ENCODE measurements around the gene MAPK11. TPM values are rescaled to one million over a fixed set of nuclear protein-coding genes. Genes with fewer than 3 reads are reported as not detected.
A peak's percentile ranks its signal among the peaks of the same experiment; 100 is the strongest.

Gene MAPK11
- total and polyA plus RNA-seq, 2 donors (not counting 1 experiment from before 2014, with no cell fraction given) = 8.1 to 9.9 TPM

GRCh38 chr22:50253941-50254340, 16.2 kb downstream of the MAPK11 start:
- ATAC-seq (ENCODE audit: low read depth) (no peak), DNase-seq (no peak)
- ChIA-PET POLR2A (no interaction called here), CTCF (no interaction called here)
- H3K27ac Mint-ChIP-seq = no peak overlapping the region
- intact Hi-C loops (cut with micrococcal nuclease) = loop anchor here (2.0 to 5.0 kb wide), 2 partner anchors 17 to 328 kb away; partner anchors contain the start of genes CHKB and MAPK11
- peaks cover under 1% of the 10 kb centered on the region for H3K27me3 Mint-ChIP-seq
- H3K79me2 ChIP-seq (ENCODE audit: control insufficient read depth, insufficient read depth, low read length) = no peaks in the 10 kb centered on the region
- no peak overlapping the region for H3K4me2 ChIP-seq (replicated peaks; ENCODE audit: low read depth, low read length, poor library complexity, severe bottlenecking)
- peaks cover 0 to 4% of the 10 kb centered on the region in 2 experiments for H3K36me3 ChIP-seq (replicated peaks in 1 of 2; ENCODE audit: control extremely low read depth in 1 of 2, control insufficient read depth in 1 of 2, extremely low read depth in 1 of 2, insufficient read depth in 2 of 2, low read length in 1 of 2)
- TF ChIP-seq CTCF (IDR thresholded peaks at IDR 0.05) (no peak), EZH2 (IDR thresholded peaks at IDR 0.05; ENCODE audit: borderline replicate concordance, insufficient read depth, low read depth, low read length, poor library complexity, severe bottlenecking) (no peak)
- H3K4me1 Mint-ChIP-seq = peaks cover 15% of the 10 kb centered on the region
- no peaks in the 10 kb centered on the region for H3K9me3 Mint-ChIP-seq (ENCODE audit: insufficient read depth)
- H3K9me3 ChIP-seq (ENCODE audit: control extremely low read depth in 1 of 3, control insufficient read depth in 2 of 3, insufficient read depth in 1 of 3, low read length in 2 of 3) = no peaks in the 10 kb centered on the region
- H3K9ac ChIP-seq (ENCODE audit: low read length) = no peak overlapping the region
- peaks cover 12% of the 10 kb centered on the region for H4K20me1 ChIP-seq (ENCODE audit: control insufficient read depth, insufficient read depth, low read length, poor library complexity, severe bottlenecking)
- H3K4me3 ChIP-seq (ENCODE audit: control extremely low read depth in 1 of 5, extremely low read depth in 1 of 5, insufficient read depth in 1 of 5, low read depth in 2 of 5, low read length in 4 of 5) = no peak overlapping the region
- H3K27ac ChIP-seq (ENCODE audit: low read length in 2 of 2) = no peak overlapping the region
- 91% methylated on average over 6 of the region's 8 CpGs for WGBS (ENCODE audit: insufficient coverage)
- no peak overlapping the region for H2AFZ ChIP-seq (ENCODE audit: insufficient read depth, low read depth, low read length, poor library complexity, severe bottlenecking)
- no peak overlapping the region for H3K4me3 Mint-ChIP-seq
- peaks cover 14 to 26% of the 10 kb centered on the region in 2 donors for H3K4me1 ChIP-seq (ENCODE audit: control insufficient read depth in 2 of 2, insufficient read depth in 2 of 2, low read length in 2 of 2)
- H3K27me3 ChIP-seq (replicated peaks in 1 of 4; ENCODE audit: control extremely low read depth in 1 of 4, control insufficient read depth in 3 of 4, insufficient read depth in 4 of 4, low read length in 3 of 4) = no peaks in the 10 kb centered on the region

- H3K9ac ChIP-seq (ENCODE audit: low read length) = no peak overlapping the region
- ATAC-seq (ENCODE audit: low read depth) = no peak
- Mint-ChIP-seq H3K27me3 (no peaks in the 10 kb centered on the region), H3K4me3 (no peak overlapping the region), H3K27ac (peak overlapping the region; percentile 15), H3K9me3 (ENCODE audit: insufficient read depth) (no peaks in the 10 kb centered on the region), H3K4me1 (peaks cover 15% of the 10 kb centered on the region)
- H3K27me3 ChIP-seq (replicated peaks in 1 of 4; ENCODE audit: control extremely low read depth in 1 of 4, control insufficient read depth in 3 of 4, insufficient read depth in 4 of 4, low read length in 3 of 4) = no peaks in the 10 kb centered on the region
- TF ChIP-seq EZH2 (IDR thresholded peaks at IDR 0.05; ENCODE audit: borderline replicate concordance, insufficient read depth, low read depth, low read length, poor library complexity, severe bottlenecking) (no peak), CTCF (IDR thresholded peaks at IDR 0.05) (no peak)
- 90% methylated on average over 21 of the region's 22 CpGs for WGBS (ENCODE audit: insufficient coverage)
- H3K4me2 ChIP-seq (replicated peaks; ENCODE audit: low read depth, low read length, poor library complexity, severe bottlenecking) = no peak overlapping the region
- H4K20me1 ChIP-seq (ENCODE audit: control insufficient read depth, insufficient read depth, low read length, poor library complexity, severe bottlenecking) = peaks cover 18% of the 10 kb centered on the region
- peaks cover 6% of the 10 kb centered on the region for H3K79me2 ChIP-seq (ENCODE audit: control insufficient read depth, insufficient read depth, low read length)
- ChIA-PET CTCF (interaction anchor here (0.6 to 3.8 kb wide), 18 partner anchors 9 to 368 kb away, joined by 3 to 52 read pairs (median 6); partner anchors contain the start of genes DENND6B, MAPK12, PLXNB2 and SCO2), POLR2A (interaction anchor here (0.6 to 1.7 kb wide), 5 partner anchors 9 to 245 kb away, joined by 3 to 6 read pairs (median 4); no protein-coding TSS in a partner anchor)
- intact Hi-C loops (cut with micrococcal nuclease) = loop anchor here (2.0 to 5.0 kb wide), 2 partner anchors 18 to 329 kb away; partner anchors contain the start of genes CHKB and MAPK11
- no peaks in the 10 kb centered on the region for H3K9me3 ChIP-seq (ENCODE audit: control extremely low read depth in 1 of 3, control insufficient read depth in 2 of 3, insufficient read depth in 1 of 3, low read length in 2 of 3)
- no peak overlapping the region for H3K4me3 ChIP-seq (ENCODE audit: control extremely low read depth in 1 of 5, extremely low read depth in 1 of 5, insufficient read depth in 1 of 5, low read depth in 2 of 5, low read length in 4 of 5)
- no peak for DNase-seq
- H3K27ac ChIP-seq (ENCODE audit: low read length in 2 of 2) = no peak overlapping the region
- H2AFZ ChIP-seq (ENCODE audit: insufficient read depth, low read depth, low read length, poor library complexity, severe bottlenecking) = no peak overlapping the region
- peaks cover 0 to 7% of the 10 kb centered on the region in 2 experiments for H3K36me3 ChIP-seq (replicated peaks in 1 of 2; ENCODE audit: control extremely low read depth in 1 of 2, control insufficient read depth in 1 of 2, extremely low read depth in 1 of 2, insufficient read depth in 2 of 2, low read length in 1 of 2)
- H3K4me1 ChIP-seq (ENCODE audit: control insufficient read depth in 2 of 2, insufficient read depth in 2 of 2, low read length in 2 of 2) = peaks cover 14 to 30% of the 10 kb centered on the region in 2 donors
Observed at GRCh38 chr22:50253046-50253915, 16.9 kb downstream of the MAPK11 start.

All from B cell (primary cell).